ENCODE measurements around the gene MYO18B. TPM values are rescaled to one million over a fixed set of nuclear protein-coding genes. Genes with fewer than 3 reads are reported as not detected.

The MYO18B gene
- total RNA-seq, 4 donors from 2014 or later, result under 0.01 to 0.50 (median 0.13) TPM

DNA sequence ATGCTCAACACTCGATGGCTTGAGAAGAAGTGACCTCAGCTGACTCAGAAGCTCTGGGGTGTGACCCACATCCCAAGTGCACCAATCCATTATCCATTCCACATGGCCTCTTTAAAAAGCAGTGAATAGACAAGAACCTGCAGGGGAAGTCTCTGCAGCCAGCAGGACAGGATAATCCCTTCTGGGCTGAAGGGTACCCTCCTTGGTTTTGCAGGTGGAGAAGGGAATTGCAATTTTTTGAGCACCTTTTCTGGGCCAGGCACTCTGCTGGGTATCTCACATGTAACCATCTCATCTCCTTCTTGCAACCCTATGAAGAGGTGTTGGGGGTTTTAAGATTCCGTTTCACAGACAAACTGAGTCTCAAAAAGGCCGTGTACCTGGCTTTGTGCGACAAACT lies 76.6 kb downstream of the MYO18B start:
- TF ChIP-seq, protein P1, sequence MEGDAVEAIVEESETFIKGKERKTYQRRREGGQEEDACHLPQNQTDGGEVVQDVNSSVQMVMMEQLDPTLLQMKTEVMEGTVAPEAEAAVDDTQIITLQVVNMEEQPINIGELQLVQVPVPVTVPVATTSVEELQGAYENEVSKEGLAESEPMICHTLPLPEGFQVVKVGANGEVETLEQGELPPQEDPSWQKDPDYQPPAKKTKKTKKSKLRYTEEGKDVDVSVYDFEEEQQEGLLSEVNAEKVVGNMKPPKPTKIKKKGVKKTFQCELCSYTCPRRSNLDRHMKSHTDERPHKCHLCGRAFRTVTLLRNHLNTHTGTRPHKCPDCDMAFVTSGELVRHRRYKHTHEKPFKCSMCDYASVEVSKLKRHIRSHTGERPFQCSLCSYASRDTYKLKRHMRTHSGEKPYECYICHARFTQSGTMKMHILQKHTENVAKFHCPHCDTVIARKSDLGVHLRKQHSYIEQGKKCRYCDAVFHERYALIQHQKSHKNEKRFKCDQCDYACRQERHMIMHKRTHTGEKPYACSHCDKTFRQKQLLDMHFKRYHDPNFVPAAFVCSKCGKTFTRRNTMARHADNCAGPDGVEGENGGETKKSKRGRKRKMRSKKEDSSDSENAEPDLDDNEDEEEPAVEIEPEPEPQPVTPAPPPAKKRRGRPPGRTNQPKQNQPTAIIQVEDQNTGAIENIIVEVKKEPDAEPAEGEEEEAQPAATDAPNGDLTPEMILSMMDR (IDR thresholded peaks at IDR 0.05), result no peak
- TF ChIP-seq EP300 (IDR thresholded peaks at IDR 0.05) (no peak), POLR2AphosphoS5 (IDR thresholded peaks at IDR 0.05) (no peak), POLR2A (IDR thresholded peaks at IDR 0.05; ENCODE audit: low read depth) (no peak)
- intact Hi-C loops (cut with DNase I), result no loop called here
- H3K27ac ChIP-seq (replicated peaks in 1 of 4), result no peak overlapping the region
- DNase-seq (ENCODE audit: extremely low spot score), result no peak
- WGBS, result 92% methylated on average over 4 of the region's 4 CpGs
- H3K9me3 ChIP-seq, result no peaks in the 10 kb centered on the region
- H3K4me1 ChIP-seq, result no peaks in the 10 kb centered on the region
- peaks cover 0 to 19% (median 0%) of the 10 kb centered on the region in 4 donors for H3K36me3 ChIP-seq
- H3K27me3 ChIP-seq, result peaks cover 0 to 41% (median 0%) of the 10 kb centered on the region in 4 donors
- no peak overlapping the region for H3K4me3 ChIP-seq

DNA sequence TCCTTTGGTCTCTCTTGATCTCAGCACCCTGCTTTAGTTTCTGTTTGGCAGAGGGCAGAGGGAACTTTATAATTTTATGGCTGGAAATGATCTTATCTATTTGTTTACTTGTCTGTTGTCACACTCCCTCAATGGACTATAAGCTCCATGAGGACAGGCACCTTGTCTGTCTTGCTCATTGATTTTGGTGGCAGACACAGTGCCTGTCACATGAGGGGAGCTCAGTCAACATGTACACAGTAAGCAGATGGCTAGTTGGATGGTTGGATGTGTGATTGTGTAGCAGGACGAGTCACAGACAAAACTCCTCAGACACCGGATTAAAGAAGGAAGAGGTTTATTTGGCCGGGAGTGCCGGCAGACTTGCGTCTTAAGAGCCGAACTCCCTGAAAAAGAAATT lies 80.4 kb downstream of the MYO18B start:
- 80% methylated on average over 6 of the region's 6 CpGs for WGBS
- intact Hi-C loops (cut with DNase I), result no loop called here
- peaks cover 0 to 45% (median 0%) of the 10 kb centered on the region in 4 donors for H3K36me3 ChIP-seq
- no peak overlapping the region for H3K4me3 ChIP-seq
- DNase-seq (ENCODE audit: extremely low spot score), result no peak
- peaks cover 0 to 51% (median 0%) of the 10 kb centered on the region in 4 donors for H3K27me3 ChIP-seq
- no peak overlapping the region for H3K27ac ChIP-seq (replicated peaks in 1 of 4)
- no peaks in the 10 kb centered on the region for H3K9me3 ChIP-seq
- TF ChIP-seq POLR2A (IDR thresholded peaks at IDR 0.05; ENCODE audit: low read depth) (no peak), POLR2AphosphoS5 (IDR thresholded peaks at IDR 0.05) (no peak), EP300 (IDR thresholded peaks at IDR 0.05) (no peak)
- TF ChIP-seq, protein P1 (IDR thresholded peaks at IDR 0.05), result no peak
- no peaks in the 10 kb centered on the region for H3K4me1 ChIP-seq

DNA sequence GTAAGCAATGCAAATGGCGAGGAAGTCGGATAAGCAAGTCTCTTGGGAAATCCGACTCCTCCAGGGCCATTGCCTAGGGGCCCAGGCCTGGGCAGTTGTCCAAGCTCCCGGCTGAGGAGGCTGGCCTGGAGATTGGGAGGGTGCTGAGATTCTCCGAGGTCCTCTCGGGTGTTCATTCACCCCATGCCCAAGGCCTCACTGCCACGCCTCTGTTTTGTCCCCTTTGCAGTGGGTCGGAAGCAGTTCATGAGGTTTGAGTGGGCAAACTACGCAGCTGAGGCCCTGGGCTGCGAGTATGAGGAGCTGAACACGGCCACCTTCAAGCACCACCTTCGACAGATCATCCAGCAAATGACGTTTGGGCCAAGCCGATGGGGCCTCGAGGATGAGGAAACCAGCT lies 81.3 kb downstream of the MYO18B start:
- peaks cover 0 to 52% (median 0%) of the 10 kb centered on the region in 4 donors for H3K36me3 ChIP-seq

DNA sequence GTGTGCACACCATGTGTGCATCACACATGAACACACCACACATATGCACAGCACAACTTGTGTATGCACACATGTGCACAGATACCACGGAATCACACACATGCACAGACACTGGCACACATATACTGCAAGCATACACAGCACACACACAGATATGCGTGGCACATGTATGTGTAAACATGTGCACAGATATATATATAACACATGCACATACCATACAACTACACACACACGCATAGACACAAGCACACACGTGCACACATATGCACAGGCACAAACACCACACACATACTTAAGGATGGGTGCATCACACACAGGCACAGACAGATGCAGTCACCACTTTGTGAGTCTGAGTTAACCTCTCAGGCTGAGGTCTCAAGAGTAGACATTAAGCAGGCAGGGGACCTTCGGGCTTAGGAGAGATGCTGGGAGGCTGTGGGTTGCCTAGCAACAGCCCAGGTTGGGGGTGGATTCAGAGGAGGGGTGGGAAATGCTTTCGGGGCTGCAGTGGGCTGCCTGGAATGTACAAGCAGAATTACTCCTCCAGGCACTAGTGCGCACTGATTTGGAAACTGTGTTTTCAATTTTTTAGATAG lies 82.9 kb downstream of the MYO18B start:
- Histone ChIP-seq H3K36me3 (peaks cover 0 to 58% (median 0%) of the 10 kb centered on the region in 4 donors), H3K4me1 (no peaks in the 10 kb centered on the region), H3K27me3 (peaks cover 0 to 43% (median 0%) of the 10 kb centered on the region in 4 donors), H3K4me3 (no peak overlapping the region), H3K27ac (replicated peaks in 1 of 4) (no peak overlapping the region), H3K9me3 (peaks cover 0 to under 1% (median under 1%) of the 10 kb centered on the region in 4 donors)
- no peak for TF ChIP-seq EP300 (IDR thresholded peaks at IDR 0.05)
- no peak for TF ChIP-seq POLR2AphosphoS5 (IDR thresholded peaks at IDR 0.05)
- TF ChIP-seq POLR2A (IDR thresholded peaks at IDR 0.05; ENCODE audit: low read depth), result no peak
- TF ChIP-seq, protein P1 (IDR thresholded peaks at IDR 0.05), result no peak
- intact Hi-C loops (cut with DNase I), result no loop called here
- DNase-seq (ENCODE audit: extremely low spot score), result no peak
- 70% methylated on average over 7 of the region's 7 CpGs for WGBS

More for the DNA sequence above, 81.3 kb downstream of the MYO18B start:
- DNase-seq (ENCODE audit: extremely low spot score), result no peak
- intact Hi-C loops (cut with DNase I), result no loop called here
- TF ChIP-seq, protein P1 (IDR thresholded peaks at IDR 0.05), result no peak
- TF ChIP-seq EP300 (IDR thresholded peaks at IDR 0.05), result no peak
- no peak for TF ChIP-seq POLR2A (IDR thresholded peaks at IDR 0.05; ENCODE audit: low read depth)
- TF ChIP-seq POLR2AphosphoS5 (IDR thresholded peaks at IDR 0.05), result no peak
- Histone ChIP-seq H3K4me1 (no peaks in the 10 kb centered on the region), H3K27ac (replicated peaks in 1 of 4) (no peak overlapping the region), H3K9me3 (no peaks in the 10 kb centered on the region), H3K4me3 (no peak overlapping the region), H3K27me3 (peaks cover 0 to 45% (median 0%) of the 10 kb centered on the region in 4 donors)
- WGBS, result 75% methylated on average over 8 of the region's 15 CpGs

Measured in esophagus muscularis mucosa (tissue), 4 donors.